ENCODE results near the gene TRIP4. TPM values are rescaled to one million over a fixed set of nuclear protein-coding genes. Genes with fewer than 3 reads are reported as not detected.

The TRIP4 gene
- total and polyA plus RNA-seq, 12 donors = 12.8 to 20.0 (median 17.3) TPM

DNA sequence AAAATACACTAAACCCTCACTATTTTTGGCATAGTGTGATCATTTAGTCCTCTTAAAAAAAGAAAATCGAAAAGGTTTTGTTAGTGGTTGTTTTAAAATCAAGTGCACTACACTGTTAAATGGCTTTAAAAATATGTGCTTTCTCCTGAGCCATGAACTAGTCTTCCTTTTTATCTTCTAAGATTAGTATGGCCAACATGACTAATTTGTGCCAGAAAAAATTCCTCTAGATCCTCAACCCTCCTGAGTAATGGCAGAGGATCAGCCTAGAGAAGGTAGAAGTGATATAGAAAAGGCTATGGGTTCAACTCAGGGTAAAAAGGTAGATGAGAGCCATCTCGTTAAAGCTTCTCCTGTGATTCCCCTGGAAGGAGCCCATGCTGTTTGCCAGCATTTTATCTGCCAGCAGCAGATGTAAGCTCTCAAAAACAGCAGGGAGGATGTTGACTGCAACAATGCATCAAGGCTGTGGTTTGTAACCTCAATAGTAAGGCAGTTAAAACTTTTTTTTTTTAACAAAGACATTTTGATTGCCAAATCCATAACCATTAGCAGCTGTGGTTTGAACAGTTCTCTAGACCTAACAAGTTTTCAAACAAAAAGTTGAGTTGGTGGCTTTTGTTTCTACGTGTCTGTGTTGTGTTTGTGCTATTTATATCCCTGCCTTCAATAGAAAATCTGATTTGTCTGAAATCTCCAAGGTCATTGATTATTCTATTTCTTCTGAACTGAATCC is 42.5 kb downstream of the TRIP4 start:
- ATAC-seq = peak in 7 of 8 donors; percentile 58 to 79 (median 71)
- peaks cover 0 to 86% (median 14%) of the 10 kb centered on the region in 9 donors for H3K36me3 ChIP-seq
- peak in 1 of 2 donors; percentile 30 for DNase-seq
- intact Hi-C loops (cut with DNase I) = loop anchor here in 6 of 10 donors (5.0 to 10.0 kb wide), 4 partner anchors 222 to 245 kb away; no protein-coding TSS in a partner anchor
- H3K27ac ChIP-seq = peak overlapping the region in 5 of 10 donors; percentile 6 to 66 (median 34)
- 16 to 18% methylated on average over 3 of the region's 3 CpGs for WGBS, 2 donors
- H3K9me3 ChIP-seq = no peaks in the 10 kb centered on the region
- H3K4me3 ChIP-seq = no peak overlapping the region
- H3K27me3 ChIP-seq = no peaks in the 10 kb centered on the region
- H3K4me1 ChIP-seq = peaks cover 6 to 26% (median 16%) of the 10 kb centered on the region in 9 donors
- TF ChIP-seq, protein P1, sequence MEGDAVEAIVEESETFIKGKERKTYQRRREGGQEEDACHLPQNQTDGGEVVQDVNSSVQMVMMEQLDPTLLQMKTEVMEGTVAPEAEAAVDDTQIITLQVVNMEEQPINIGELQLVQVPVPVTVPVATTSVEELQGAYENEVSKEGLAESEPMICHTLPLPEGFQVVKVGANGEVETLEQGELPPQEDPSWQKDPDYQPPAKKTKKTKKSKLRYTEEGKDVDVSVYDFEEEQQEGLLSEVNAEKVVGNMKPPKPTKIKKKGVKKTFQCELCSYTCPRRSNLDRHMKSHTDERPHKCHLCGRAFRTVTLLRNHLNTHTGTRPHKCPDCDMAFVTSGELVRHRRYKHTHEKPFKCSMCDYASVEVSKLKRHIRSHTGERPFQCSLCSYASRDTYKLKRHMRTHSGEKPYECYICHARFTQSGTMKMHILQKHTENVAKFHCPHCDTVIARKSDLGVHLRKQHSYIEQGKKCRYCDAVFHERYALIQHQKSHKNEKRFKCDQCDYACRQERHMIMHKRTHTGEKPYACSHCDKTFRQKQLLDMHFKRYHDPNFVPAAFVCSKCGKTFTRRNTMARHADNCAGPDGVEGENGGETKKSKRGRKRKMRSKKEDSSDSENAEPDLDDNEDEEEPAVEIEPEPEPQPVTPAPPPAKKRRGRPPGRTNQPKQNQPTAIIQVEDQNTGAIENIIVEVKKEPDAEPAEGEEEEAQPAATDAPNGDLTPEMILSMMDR (IDR thresholded peaks at IDR 0.05) = no peak

DNA sequence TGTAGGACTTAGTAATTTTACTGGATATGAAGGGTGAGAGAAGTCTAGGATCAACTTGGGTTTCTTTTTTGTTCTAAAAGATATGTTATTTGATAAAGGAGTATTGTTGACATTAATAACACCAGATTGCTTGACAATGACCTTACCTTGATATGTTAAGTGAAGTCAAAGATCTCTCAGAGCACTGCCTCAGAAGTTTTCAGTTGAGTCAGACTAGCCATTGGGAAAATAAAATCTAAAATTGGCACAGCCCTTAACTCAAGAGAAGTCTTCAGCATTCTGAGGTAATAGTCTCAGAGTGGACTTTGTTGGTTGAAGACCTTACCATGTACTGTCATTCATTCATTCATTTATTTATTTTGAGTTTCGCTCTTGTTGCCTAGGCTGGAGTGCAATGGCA is 50.3 kb downstream of the TRIP4 start:
- Histone ChIP-seq H3K27ac (no peak overlapping the region), H3K36me3 (peaks cover 0 to 42% (median 4%) of the 10 kb centered on the region in 9 donors), H3K27me3 (no peaks in the 10 kb centered on the region), H3K9me3 (no peaks in the 10 kb centered on the region), H3K4me1 (peaks cover 0 to 4% (median 0%) of the 10 kb centered on the region in 9 donors), H3K4me3 (no peak overlapping the region)
- no peak for DNase-seq
- 100% methylated on average over 1 of the region's 1 CpG for WGBS, 2 donors
- ATAC-seq = no peak
- intact Hi-C loops (cut with DNase I) = no loop called here
- TF ChIP-seq, protein P1 (IDR thresholded peaks at IDR 0.05) = no peak

DNA sequence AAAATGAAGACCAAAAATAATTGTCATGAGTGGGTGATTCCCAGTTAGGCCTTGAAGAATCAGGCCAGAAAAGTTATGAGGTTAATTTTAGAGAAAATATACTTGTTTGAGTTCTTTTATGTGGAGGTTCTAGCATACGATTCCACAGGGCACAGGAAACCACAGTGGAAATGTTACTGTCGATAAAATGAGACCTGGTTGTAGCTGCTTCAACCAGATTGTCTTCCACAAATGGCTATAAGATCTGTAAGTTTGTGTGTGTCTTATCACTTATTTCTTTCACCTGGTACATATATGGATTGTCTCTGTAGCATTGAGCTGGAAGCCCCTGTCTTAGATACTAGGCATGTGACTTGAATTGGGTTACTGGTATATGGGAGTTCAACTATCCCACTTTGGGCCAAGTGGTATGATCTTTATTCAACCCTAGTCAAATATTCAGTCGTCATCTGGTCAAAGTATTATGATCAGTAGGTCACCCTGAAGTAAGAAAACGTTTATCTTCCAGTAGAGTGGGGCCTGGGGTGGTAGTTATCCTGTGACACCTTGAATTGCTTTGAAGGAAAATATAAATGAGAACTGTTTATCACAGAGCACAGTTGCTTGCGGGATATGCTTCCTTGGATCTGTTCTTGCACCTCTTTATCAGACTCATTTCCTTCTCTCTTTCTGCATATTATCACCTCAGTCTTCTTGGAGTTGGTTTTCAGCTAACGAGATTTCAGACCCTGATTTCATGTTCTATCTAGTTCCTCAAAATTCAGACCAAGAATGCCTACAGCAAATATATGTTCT is 51.2 kb downstream of the TRIP4 start:
- Histone ChIP-seq H3K4me1 (peaks cover 0 to 13% (median 0%) of the 10 kb centered on the region in 9 donors), H3K27ac (no peak overlapping the region), H3K9me3 (no peaks in the 10 kb centered on the region), H3K4me3 (no peak overlapping the region), H3K27me3 (no peaks in the 10 kb centered on the region), H3K36me3 (peaks cover 0 to 33% (median 0%) of the 10 kb centered on the region in 9 donors)
- intact Hi-C loops (cut with DNase I) = no loop called here
- DNase-seq (no peak), ATAC-seq (no peak)
- 80 to 81% methylated on average over 6 of the region's 6 CpGs for WGBS, 2 donors
- TF ChIP-seq, protein P1 (IDR thresholded peaks at IDR 0.05) = no peak

DNA sequence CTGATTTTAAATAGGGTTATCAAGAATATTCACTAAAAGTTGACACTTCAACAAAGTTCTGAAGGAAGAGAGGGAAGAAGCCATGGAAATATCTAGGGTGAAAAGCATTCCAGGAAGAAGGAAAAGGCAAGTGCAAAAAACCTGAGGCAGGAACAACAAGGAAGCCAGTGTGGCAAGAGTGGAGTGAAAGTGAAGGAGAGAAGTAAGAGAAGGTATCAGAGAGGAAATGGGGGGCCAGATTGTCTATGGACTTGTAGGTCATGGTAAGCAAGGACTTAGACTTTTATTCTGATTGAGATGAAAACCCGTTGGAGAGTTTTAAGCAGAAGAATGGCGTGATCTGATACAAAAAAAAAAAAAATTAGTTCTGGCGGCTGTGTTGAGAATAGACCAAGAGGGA is 54.2 kb downstream of the TRIP4 start:
- Histone ChIP-seq H3K9me3 (no peaks in the 10 kb centered on the region), H3K36me3 (peaks cover 0 to 40% (median 5%) of the 10 kb centered on the region in 9 donors), H3K4me1 (peaks cover 0 to 21% (median 8%) of the 10 kb centered on the region in 9 donors), H3K4me3 (no peak overlapping the region), H3K27me3 (no peaks in the 10 kb centered on the region), H3K27ac (no peak overlapping the region)
- intact Hi-C loops (cut with DNase I) = no loop called here
- DNase-seq (no peak), ATAC-seq (no peak)
- WGBS, 2 donors = 94 to 98% methylated on average over 3 of the region's 3 CpGs
- TF ChIP-seq, protein P1 (IDR thresholded peaks at IDR 0.05) = no peak

All from heart right ventricle (tissue), 16 donors.